GM21381 (cell line): ENCODE data around the gene CAPN9.
"Not testable (repeated sequence)": the region's sequence is repeated elsewhere in the genome, so short reads cannot be mapped to it uniquely, and the experiment has no call there.

ENCODE experiments used
- ATAC-seq: cut with Tn5 transposase; IDR thresholded peaks from one replicate; pipeline ENCODE4 v1.9.1; 2021; ENCODE audit warnings: mild to moderate bottlenecking, moderate library complexity; ENCODE audit not compliant: unreplicated experiment

CAPN9 gene

DNA sequence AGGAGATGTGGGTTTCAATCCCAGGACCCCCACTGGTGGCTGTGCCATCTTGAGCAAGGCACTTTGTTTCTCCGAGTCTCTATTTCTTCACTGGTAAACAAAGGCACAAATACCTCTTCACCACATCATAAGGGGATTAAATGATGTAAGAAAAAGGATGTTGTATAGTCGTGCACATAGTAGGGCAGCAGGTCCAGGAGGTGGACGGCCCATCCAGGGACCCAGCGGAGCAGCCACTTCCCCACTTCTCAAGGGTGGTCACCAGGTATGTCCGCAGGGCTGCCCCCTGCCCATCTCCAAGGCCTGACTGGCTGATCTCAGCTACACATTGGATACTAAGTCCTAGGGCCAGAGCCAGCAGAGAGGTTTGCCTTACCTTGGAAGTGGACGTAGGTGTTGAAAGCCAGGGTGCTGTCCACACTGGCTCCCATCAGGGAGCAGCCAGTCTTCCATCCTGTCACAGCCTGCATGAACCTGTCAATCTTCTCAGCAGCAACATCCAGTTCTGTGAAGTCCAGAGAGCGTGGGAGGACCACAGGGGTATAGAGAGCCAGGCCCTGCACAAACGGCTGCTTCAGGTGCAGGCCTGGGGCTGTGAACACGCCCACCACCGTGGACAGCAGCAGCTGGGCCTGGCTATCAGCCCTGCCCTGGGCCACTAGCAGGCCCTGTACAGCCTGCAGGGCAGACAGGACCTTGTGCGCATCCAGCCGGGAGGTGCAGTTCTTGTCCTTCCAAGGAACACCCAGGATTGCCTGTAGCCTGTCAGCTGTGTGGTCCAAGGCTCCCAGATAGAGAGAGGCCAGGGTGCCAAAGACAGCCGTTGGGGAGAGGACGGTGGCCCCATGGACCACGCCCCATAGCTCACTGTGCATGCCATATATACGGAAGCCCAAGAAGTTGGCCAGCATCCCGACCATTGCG, 37.3 kb upstream of the CAPN9 start:
- ATAC-seq, result no peak

DNA sequence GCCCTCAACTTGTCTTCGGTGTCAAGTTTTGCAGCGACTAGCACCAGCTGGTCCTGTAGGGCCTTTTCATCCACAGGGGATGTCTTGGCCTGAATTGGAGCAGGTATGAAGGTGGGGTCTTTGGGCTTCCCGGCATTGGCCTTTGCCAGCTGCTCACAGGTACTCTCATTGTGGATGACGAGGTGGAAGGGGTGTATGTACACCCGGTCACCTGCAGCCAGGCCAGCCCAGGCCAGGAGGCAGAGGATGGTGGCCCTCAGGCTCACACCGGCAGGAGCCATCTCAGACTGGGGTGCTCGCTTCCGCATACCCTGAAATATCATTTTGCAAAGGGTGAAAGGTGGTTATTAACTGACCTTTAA, 36.7 kb upstream of the CAPN9 start:
- ATAC-seq, result no peak

- no peak for ATAC-seq
These were observed 35.9 kb upstream of the CAPN9 start for GRCh38 chr1:230711245-230711644.

- no peak for ATAC-seq
These were observed 34.7 kb upstream of the CAPN9 start for GRCh38 chr1:230712470-230712942.

- ATAC-seq, result no peak
These were observed 34.0 kb upstream of the CAPN9 start for GRCh38 chr1:230713138-230713537.

DNA sequence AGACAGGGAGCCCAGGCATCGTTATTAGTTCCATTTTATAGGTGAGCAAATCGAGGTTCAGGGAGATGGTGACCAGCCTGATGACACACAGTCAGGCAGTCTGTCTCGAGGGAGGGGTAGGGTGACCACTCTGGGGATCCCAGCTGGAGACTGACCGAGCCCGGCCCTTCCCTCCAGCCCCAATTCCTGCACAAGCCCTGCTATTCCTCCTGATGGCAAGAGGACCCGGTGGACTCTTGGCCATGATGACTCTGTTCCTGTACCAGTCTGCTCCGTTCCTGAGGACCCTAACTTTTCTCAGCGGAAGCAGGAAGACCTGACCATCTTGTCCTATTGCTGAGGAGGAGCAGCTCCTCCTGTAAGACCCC, 33.7 kb upstream of the CAPN9 start:
- no peak for ATAC-seq

GRCh38 chr1:230713915-230714764, 33.0 kb upstream of the CAPN9 start, which contains the start of gene AGT:
Gene AGT (minus strand): TSS chr1:230714122. CDS start chr1:230710823, 3,299 bp downstream.
- ATAC-seq, result no peak

- no peak for ATAC-seq
These were observed 31.7 kb upstream of the CAPN9 start for GRCh38 chr1:230715510-230715909.

DNA sequence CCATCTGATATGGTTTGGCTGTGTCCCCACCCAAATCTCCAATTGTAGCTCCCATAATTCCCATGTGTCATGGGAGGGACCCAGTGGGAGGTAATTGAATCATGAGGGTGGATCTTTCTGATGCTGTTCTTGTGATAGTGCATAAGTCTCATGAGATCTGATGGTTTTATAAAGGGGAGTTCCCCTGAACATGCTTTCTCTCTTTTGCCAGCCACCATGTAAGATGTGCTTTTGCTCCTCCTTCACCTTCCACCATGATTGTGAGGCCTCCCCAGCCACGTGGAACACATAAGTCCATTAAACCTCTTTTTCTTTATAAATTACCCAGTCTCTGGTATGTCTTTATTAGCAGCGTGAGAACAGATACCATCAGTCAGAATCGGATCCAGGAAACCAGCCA, 30.7 kb upstream of the CAPN9 start:
- not testable (repeated sequence) for ATAC-seq

GRCh38 chr1:230717251-230717650, 29.9 kb upstream of the CAPN9 start:
- ATAC-seq, result no peak

DNA sequence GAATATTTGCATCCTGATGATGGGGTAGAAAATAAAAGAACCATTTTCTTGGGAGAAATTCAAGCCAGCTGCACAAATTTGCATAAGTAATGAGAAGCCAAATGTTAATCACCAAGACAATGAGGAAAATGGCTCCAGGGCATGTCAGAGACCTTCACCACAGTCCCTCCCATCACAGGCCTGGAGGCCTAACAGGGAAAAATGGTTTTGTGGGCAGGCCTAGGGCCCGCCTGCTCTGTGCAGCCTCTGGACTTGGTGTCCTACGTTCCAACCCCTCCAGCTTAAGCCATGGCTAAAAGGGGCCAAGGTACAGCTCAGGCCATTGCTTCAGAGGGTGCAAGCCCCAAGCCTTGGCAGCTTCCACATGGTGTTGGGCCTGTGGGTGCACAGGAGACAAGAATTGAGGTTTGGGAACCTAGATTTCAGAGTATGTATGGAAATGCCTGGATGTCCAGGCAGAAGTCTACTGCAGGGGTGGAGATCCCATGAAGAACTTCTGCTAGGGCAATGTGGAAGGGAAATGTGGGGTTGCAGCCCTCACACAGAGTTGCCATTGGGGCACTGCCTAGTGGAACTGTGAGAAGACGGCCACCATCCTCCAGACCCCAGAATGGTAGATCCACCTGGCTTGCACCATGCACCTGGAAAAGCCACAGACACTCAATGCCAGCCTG, 25.2 kb upstream of the CAPN9 start:
- ATAC-seq, result not testable (repeated sequence)

- ATAC-seq, result no peak
These were observed 21.8 kb upstream of the CAPN9 start for GRCh38 chr1:230725256-230726012.

DNA sequence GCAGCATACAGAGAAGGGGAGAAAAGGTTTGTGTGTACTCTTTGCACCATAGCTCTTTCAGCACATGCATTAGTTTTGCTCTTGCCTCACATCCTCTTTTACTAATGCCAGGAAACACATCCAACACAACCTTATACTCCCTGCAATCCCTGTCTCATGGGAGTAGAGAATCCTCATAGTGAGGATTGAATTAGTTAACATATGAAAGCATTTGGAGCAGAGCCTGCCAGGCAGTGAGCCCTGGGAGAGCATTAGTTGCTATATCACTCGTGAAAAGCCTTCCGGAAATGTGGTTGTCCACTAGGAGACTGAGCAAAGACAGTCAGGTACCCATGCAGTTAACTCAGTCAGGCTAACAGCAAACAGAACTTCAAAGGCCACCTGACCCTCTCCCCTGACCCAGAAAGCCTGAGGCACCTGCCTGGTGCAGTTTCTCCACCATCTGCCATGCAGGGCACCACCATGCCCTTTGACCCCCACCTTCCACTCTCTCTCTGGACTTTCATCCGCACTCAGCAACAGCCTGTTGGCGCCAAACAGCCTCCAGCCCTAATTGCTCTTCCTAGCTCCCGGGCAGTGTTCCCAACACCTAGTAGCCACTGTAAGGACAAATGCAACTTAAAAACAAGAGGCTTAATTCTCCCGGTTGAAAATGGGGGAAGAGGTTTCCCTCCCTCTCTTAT, 18.3 kb upstream of the CAPN9 start:
- ATAC-seq, result no peak

GRCh38 chr1:230730977-230731376, 16.2 kb upstream of the CAPN9 start:
- no peak for ATAC-seq

DNA sequence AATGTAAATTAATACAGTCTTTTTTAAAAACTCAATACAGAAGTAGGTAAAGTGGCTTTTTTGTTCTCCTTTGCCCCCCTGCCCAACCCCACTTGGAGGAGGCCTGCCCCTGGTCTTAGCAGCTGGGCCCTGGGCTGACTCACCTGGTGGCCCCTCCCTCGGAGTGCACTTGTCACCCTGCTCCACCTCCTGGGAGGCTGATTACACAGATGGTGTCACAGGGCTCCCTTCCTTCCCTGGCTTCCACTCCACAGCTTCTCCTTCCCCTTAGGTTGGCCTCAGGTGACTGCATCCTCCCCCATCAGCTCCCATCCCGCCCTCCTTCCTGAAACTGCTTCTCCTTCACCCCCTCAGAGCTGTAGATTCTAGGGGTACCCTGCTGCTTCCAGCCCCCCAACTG, 11.7 kb upstream of the CAPN9 start:
- ATAC-seq, result no peak

DNA sequence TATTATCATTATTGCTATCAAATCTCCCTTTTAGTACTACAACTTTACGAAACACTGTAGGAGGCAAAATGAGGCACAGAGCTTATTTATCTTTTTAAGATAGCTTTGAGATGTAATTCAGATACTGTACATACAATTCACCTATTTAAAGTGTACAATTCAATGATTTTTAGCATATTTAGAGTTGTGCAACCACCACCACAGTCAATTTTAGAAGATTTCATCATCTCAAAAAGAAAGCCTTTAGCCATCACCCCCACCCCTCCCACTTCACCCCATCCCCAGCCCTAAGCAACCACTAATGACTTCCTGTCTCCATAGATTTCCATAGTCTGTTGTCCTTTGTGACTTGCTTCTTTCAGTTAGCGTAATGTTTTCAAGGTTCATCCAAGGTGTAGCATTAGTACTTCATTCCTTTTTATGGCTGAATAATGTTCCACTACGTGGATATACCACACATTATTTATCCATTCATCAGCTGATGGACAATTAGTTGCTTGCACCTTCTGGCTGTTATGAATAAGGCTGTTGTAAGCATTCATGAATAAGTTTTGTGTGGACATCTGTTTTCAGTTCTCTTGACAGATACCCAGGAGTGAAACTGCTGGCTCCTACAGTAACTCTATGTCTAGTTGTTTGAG, 9.4 kb upstream of the CAPN9 start:
- ATAC-seq, result no peak

- no peak for ATAC-seq
These were observed 7.5 kb upstream of the CAPN9 start for GRCh38 chr1:230739564-230740290.

DNA sequence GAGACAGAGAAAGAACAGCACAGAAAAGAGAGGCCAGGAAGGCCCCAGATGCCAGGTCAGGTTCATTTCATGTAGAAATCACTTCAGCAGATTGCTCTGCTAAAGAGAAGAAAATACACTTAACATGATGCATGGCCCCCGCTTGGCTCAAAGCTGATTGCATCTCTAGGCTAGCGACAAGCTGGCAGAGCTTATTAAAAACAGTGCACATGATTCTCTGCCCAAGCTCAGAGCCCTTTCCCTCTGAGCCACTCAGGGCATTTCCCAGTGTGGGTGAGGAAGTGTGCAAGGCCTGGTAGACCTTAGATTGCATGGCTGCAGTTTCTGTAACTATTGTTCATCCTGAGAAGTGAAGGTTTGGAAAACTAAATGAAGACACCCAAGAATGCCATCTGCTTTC, 3.3 kb upstream of the CAPN9 start:
- no peak for ATAC-seq

GRCh38 chr1:230744382-230744781, 2.8 kb upstream of the CAPN9 start:
- ATAC-seq, result no peak
